Brain microvascular endothelial cell (primary cell): Measurements from ENCODE around the gene SLC2A6.

Experiments used
- DNase-seq: peaks from one replicate; pipeline ENCODE4 v3.0.0-alpha.2; 2020
- H3K27ac ChIP-seq: fragments of 250-450 bp; sonication (Bioruptor Pico); 2 replicates; pipeline ENCODE4 v1.5.1; 2020; ENCODE audit warnings: mild to moderate bottlenecking, moderate library complexity
- H3K27me3 ChIP-seq: fragments of 250-450 bp; sonication (Bioruptor Pico); replicated peaks from 2 replicates; pipeline ENCODE4 v1.5.1; 2020; ENCODE audit warnings: mild to moderate bottlenecking
- H3K36me3 ChIP-seq: fragments of 250-450 bp; sonication (Bioruptor Pico); replicated peaks from 2 replicates; pipeline ENCODE4 v1.5.1; 2020; ENCODE audit warnings: mild to moderate bottlenecking
- H3K4me3 ChIP-seq: 2 replicates; pipeline ENCODE4 v1.5.1; 2011; ENCODE audit warnings: low read depth, mild to moderate bottlenecking, control low read depth, low read length, moderate library complexity
- CTCF ChIP-seq: IDR thresholded peaks from 2 replicates; pipeline ENCODE4 v1.5.1; 2011; ENCODE audit warnings: low read depth, mild to moderate bottlenecking, moderate library complexity, low read length, control low read depth, inconsistent platforms; ENCODE audit errors: missing control alignments
- in situ Hi-C: cut with HindIII; loops from 2 replicates; pipeline ENCODE4 v1.10.0; 2017; ENCODE audit warnings: low sequenced_read_pairs, low pct_ligation_motif_present

Gene SLC2A6

DNA sequence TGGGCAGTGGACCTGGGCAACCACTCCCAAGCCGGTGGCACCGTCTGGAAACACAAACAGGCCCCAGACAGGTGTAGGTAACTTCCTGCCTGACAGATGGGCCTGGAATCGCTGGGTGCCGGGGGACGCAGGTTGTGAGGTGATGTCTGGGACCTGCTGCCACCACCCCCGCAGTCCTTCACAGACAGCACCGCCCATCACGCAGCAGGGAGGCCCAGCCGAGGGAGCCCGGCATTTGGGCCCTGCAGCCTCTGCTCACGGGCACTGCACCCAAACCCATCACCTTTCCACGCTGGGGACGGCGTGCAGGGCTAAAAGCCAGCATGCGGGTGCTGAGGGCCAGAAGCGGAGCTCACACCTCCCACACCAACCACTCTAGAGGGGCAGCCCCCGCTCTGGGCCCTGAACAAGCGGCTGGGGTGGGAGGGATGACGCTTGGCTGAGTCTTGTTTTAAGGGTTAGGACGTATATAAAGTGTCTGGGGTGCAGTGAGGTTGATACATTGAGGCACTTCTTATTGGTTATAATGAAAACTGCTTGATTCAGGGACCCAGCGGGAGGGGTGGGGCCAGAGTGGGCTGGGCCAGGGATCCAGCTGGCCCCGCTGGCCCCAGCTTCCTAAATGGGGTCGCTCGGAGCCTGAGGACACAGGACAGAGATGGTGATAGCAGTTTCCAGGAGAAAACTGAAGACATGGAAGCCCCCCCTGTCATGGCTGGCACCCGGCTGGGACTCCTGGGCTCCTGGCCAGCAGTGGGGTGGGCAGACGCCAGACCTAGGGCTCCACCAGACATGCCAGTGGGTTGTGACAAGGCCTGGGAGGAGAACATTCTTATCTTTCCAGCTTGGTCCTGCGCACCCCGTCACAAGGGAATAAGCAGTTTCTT, 34.6 kb upstream of the SLC2A6 start:
- Histone ChIP-seq H3K27me3 (no peaks in the 10 kb centered on the region), H3K27ac (no peak overlapping the region), H3K4me3 (no peak overlapping the region), H3K36me3 (no peaks in the 10 kb centered on the region)
- no peak for TF ChIP-seq CTCF
- DNase-seq = no peak
- in situ Hi-C loops = no loop called here

DNA sequence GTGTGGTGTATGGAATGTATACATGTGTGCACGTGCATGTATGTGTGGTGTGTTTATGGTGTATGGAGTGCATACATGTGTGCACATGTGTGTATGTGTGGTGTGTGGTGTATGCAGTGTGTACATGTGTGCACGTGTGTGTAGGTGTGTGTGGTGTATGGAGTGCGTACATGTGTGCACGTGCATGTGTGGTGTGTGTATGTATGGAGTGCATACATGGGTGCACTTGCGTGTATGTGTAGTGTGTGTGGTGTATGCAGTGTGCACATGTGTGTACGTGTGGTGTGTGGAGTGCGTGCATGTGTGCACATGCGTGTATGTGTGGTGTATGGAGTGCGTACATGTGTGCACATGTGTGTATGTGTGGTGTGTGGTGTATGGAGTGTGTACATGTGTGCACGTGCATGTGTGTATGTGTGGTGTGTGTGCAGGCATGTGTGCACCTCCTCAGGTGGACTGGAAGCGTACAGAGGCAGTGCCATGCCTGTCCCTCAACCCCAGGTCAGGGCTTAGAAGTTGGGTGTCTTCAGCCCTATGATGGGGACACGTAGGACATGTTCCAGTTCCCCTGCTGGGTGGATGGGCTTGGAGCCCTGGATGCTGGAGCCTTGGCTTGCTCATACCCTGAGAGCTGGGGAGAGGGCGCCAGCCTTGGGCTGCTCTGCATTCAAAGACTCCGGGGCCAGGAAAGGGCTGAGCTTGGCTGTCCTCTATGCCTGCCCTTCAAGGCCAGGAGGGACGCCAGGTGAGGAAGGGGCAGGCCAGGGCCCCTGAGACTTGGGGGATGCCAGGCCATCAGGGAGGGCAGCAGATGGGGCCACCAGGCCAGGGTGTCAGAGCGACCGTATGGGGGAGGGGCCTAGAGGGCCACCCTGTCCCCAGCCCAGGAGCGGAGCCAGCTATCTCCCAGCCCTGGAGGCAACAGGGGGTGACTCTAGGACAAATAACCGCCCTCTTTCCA, 33.6 kb upstream of the SLC2A6 start:
- TF ChIP-seq CTCF = no peak
- in situ Hi-C loops = no loop called here
- DNase-seq = no peak

GRCh38 chr9:133511607-133512006, 32.7 kb upstream of the SLC2A6 start:
- no peaks in the 10 kb centered on the region for H3K27me3 ChIP-seq
- DNase-seq = no peak
- H3K36me3 ChIP-seq = no peaks in the 10 kb centered on the region
- in situ Hi-C loops = no loop called here
- no peak overlapping the region for H3K4me3 ChIP-seq
- no peak for TF ChIP-seq CTCF
- no peak overlapping the region for H3K27ac ChIP-seq

More for the DNA sequence above, 33.6 kb upstream of the SLC2A6 start:
- Histone ChIP-seq H3K4me3 (no peak overlapping the region), H3K27me3 (no peaks in the 10 kb centered on the region), H3K36me3 (no peaks in the 10 kb centered on the region), H3K27ac (no peak overlapping the region)

- Histone ChIP-seq H3K27me3 (no peaks in the 10 kb centered on the region), H3K4me3 (no peak overlapping the region), H3K27ac (no peak overlapping the region), H3K36me3 (no peaks in the 10 kb centered on the region)
- TF ChIP-seq CTCF = no peak
- no peak for DNase-seq
- in situ Hi-C loops = no loop called here
Measured at GRCh38 chr9:133510926-133511505, 32.1 kb upstream of the SLC2A6 start.

GRCh38 chr9:133509179-133510083, 30.5 kb upstream of the SLC2A6 start:
- Histone ChIP-seq H3K4me3 (no peak overlapping the region), H3K36me3 (no peaks in the 10 kb centered on the region), H3K27ac (no peak overlapping the region), H3K27me3 (no peaks in the 10 kb centered on the region)
- no peak for DNase-seq
- in situ Hi-C loops = no loop called here
- TF ChIP-seq CTCF = no peak
